T-helper 1 cell treated with Interleukin-12 subunit alpha and Interleukin-12 subunit beta and Interleukin-4 antibody, amounts not matched to agents 30 ng/mL and 1 ng/mL, for 36 hours (primary cell): Measurements from ENCODE around the gene PROZ. TPM values are rescaled to one million over a fixed set of nuclear protein-coding genes. Genes with fewer than 3 reads are reported as not detected.

Source experiments
- intact Hi-C: fragments of 100-400 bp; cut with micrococcal nuclease; formaldehyde crosslinking; loops from one replicate; pipeline ENCODE4 v1.15.1; 2024
- total RNA-seq: library from RNA; stranded (reverse); gene quantifications from 2 replicates; pipeline ENCODE4 v1.2.3, GENCODE V29; 2022

Gene PROZ
- 0.15 TPM in 1 of 2 replicates, not detected in the other for total RNA-seq

- intact Hi-C loops: loop anchor here (2.0 to 10.0 kb wide), 2 partner anchors 19 to 337 kb away; partner anchors contain the start of gene DCUN1D2
Measured at GRCh38 chr13:113157929-113158747, at the start of gene PROZ. PROZ (plus strand) TSS chr13:113158648; CDS start chr13:113158661, 13 bp downstream.

- intact Hi-C loops: loop anchor here (5.0 kb wide), 1 partner anchor 103 kb away; no protein-coding TSS in a partner anchor
Measured at GRCh38 chr13:113109151-113110047, 49.0 kb upstream of the PROZ start.

GRCh38 chr13:113110048-113110851 lies 48.2 kb upstream of the PROZ start:
- intact Hi-C loops: loop anchor here (5.0 kb wide), 1 partner anchor 102 kb away; no protein-coding TSS in a partner anchor

GRCh38 chr13:113110852-113111315 lies 47.6 kb upstream of the PROZ start:
- intact Hi-C loops: loop anchor here (5.0 kb wide), 1 partner anchor 101 kb away; no protein-coding TSS in a partner anchor

- intact Hi-C loops: loop anchor here (5.0 kb wide), 1 partner anchor 100 kb away; no protein-coding TSS in a partner anchor
Measured at GRCh38 chr13:113111821-113112220, 46.6 kb upstream of the PROZ start.

- intact Hi-C loops: loop anchor here (5.0 kb wide), 1 partner anchor 100 kb away; no protein-coding TSS in a partner anchor
Measured at GRCh38 chr13:113112475-113112874, 46.0 kb upstream of the PROZ start.

GRCh38 chr13:113112893-113113845 lies 45.3 kb upstream of the PROZ start:
- intact Hi-C loops: loop anchor here (5.0 kb wide), 1 partner anchor 99 kb away; no protein-coding TSS in a partner anchor

GRCh38 chr13:113113846-113114271 lies 44.6 kb upstream of the PROZ start:
- intact Hi-C loops: loop anchor here (5.0 kb wide), 1 partner anchor 98 kb away; no protein-coding TSS in a partner anchor

- intact Hi-C loops: loop anchor here (5.0 kb wide), 1 partner anchor 98 kb away; no protein-coding TSS in a partner anchor
Measured at GRCh38 chr13:113114511-113115362, 43.7 kb upstream of the PROZ start.

GRCh38 chr13:113115363-113116205 lies 42.9 kb upstream of the PROZ start:
- intact Hi-C loops: no loop called here

- intact Hi-C loops: no loop called here
Measured at GRCh38 chr13:113116206-113116800, 42.1 kb upstream of the PROZ start.

- intact Hi-C loops: no loop called here
Measured at GRCh38 chr13:113116871-113117271, 41.6 kb upstream of the PROZ start.

- intact Hi-C loops: no loop called here
Measured at GRCh38 chr13:113117335-113117872, 41.0 kb upstream of the PROZ start.

GRCh38 chr13:113117911-113118260 lies 40.6 kb upstream of the PROZ start:
- intact Hi-C loops: no loop called here

- intact Hi-C loops: no loop called here
Measured at GRCh38 chr13:113118261-113119021, 40.0 kb upstream of the PROZ start.
